Kidney capillary endothelial cell (primary cell): ENCODE data around the gene IKZF4.
"Not testable (repeated sequence)": the region's sequence is repeated elsewhere in the genome, so short reads cannot be mapped to it uniquely, and the experiment has no call there.

ENCODE experiments used
- DNase-seq: peaks from one replicate; pipeline ENCODE4 v3.0.0-alpha.2; 2018; ENCODE audit warnings: low spot score

IKZF4 gene

DNA sequence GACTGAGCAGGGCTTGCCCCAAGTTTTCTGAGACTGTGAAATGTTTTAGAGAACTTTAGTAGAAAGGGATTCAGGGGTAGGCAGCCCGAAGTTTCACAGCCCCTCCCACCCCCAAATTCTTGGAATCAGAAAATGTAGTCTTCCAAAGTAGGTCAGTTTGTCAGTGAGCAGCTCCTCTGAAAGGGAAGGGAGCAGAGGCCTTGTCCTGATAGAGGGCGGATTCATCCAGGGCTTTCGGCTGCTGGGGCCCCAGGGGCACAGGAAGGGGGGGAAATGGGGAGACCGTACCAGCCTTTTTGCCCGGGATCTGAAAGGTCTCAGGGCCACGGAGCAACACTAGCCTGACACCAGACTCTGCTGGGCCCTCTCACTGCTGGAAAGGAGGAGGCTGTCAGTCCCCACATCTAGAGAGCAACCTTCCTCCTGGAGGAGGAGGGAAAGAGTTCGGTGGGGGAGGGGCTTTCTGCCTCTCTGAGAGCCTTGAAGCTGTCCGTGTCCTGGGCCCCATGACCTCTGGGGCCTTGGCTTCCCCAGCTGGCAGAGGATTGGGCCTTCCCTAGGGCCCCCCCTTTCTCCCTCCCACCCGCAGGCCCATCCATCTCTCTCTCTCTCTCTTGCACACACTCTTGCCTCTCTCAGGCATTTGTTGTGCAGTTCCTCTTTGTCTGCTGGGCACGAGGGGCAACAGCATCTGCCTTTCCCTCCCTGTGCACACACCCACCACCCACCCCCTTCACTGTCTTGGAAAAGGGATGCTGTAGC lies at the start of gene IKZF4:
Gene IKZF4 (plus strand): TSS at position 621 of the 762 bp plus-strand sequence. CDS start 451 bp downstream, outside the sequence.
- no peak for DNase-seq

DNA sequence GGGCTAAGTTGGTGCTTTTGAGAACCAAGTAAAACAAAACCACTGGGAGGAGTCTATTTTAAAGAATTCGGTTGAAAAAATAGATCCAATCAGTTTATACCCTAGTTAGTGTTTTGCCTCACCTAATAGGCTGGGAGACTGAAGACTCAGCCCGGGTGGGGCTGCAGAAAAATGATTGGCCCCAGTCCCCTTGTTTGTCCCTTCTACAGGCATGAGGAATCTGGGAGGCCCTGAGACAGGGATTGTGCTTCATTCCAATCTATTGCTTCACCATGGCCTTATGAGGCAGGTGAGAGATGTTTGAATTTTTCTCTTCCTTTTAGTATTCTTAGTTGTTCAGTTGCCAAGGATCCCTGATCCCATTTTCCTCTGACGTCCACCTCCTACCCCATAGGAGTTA lies 48.8 kb upstream of the IKZF4 start:
- no peak for DNase-seq

GRCh38 chr12:55972456-55972855 lies 48.4 kb upstream of the IKZF4 start:
- no peak for DNase-seq

GRCh38 chr12:55972911-55973598 lies 47.8 kb upstream of the IKZF4 start:
- no peak for DNase-seq

- DNase-seq = peak; percentile 100
These were observed 47.1 kb upstream of the IKZF4 start, which contains the start of gene RAB5B for GRCh38 chr12:55973599-55974307. Gene RAB5B (plus strand): TSS chr12:55974078. CDS start chr12:55986961, 12,883 bp downstream.

DNA sequence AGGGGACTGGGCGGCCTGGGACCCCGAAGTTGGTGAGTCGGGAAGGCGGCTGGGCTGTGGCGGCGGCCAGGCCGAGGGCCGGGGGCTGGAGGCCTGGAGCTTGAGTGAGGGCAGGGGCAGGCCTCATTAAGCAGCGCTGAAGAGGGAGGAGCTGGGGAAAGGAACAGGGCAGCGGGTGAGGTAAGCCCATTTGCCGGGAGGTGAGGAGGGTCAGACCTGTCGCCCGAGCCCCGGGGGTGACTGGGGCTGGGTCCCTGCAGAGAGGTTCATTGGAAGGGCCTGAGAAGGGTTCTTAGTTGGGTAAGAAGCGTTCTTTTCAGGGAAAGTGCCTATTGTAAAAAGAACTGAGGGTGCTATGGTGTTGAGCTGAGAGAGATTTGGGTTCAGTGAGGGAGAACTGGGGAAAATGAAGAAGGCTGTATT lies 46.5 kb upstream of the IKZF4 start:
- no peak for DNase-seq

DNA sequence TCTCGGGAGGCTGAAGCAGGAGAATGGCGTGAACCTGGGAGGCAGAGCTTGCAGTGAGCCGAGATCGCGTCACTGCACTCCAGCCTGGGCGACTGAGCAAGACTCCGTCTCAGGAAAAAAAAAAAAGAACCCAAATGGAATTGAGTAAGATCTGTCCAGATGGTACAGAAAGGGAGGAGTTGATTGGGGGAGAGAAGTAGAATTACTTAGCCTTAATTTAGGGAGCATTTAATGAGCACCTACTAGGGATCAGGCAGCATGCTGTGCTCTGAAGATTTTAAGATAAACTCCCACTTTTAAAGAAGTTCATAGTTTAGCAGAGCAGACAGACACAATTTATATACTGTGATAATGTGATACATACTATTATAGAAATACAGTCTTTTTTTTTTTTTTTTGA lies 42.5 kb upstream of the IKZF4 start:
- DNase-seq = no peak

DNA sequence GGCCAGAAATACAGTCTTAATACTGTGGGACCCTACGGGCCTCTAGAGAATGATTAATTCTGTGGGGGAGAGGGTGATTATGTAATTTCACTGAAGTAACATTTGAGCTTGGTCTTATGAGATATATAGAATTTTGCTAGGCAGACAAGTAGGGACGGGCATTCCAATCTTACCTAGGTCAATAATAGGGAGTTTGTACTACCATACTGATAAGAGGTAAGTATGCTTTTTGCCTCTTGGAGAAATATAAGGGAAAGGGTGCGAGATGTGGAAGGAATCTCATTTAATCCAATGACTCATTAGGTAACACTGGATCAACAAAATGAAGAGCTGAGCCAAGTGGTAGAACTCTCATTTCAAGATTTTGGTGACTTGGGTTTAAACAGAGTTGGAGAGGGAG lies 41.8 kb upstream of the IKZF4 start:
- DNase-seq = no peak

DNA sequence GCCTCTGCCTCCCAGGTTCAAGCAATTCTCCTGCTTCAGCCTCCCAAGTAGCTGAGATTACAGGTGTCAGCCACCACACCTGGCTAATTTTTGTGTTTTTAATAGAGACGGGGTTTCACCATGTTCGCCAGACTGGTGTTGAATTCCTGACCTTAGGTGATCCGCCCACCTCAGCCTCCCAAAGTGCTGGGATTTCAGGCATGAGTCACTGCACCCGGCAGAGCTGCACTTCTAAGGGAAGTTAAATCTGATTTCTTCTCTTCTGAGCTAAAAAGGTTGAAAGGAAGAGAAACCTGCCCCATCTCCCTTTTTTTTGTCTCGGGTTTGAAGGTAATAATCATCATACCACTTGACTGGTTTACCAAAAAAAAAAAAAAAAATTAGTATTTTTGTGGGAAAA lies 39.0 kb upstream of the IKZF4 start:
- not testable (repeated sequence) for DNase-seq

DNA sequence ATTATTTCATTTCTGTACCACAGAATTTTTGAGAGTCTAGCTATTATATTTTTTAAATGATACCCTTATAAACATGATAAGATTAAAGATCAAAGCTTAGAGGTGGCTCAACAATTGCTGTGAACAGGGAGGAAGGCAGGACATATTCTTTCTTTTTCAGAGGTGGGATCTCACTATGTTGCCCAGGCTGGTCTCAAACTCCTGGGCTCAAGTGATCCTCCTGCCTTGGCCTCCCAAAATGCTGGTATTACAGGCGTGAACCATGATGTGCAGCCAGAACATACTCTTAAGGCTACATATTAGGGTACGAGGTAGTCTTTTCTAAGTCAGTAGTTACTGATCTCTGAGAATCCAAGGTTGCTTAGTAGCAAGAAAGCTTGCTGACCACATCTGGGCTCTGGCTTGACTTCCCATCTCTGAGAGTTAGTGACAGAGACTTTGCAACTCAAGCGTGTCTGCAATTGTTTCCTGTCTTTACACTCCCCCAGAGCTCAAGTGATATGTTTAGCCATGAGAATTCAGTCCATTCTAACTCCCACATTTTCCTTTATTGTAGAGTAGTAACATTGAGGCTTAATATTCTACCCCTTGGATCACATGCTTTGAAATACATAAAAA lies 38.4 kb upstream of the IKZF4 start:
- no peak for DNase-seq

DNA sequence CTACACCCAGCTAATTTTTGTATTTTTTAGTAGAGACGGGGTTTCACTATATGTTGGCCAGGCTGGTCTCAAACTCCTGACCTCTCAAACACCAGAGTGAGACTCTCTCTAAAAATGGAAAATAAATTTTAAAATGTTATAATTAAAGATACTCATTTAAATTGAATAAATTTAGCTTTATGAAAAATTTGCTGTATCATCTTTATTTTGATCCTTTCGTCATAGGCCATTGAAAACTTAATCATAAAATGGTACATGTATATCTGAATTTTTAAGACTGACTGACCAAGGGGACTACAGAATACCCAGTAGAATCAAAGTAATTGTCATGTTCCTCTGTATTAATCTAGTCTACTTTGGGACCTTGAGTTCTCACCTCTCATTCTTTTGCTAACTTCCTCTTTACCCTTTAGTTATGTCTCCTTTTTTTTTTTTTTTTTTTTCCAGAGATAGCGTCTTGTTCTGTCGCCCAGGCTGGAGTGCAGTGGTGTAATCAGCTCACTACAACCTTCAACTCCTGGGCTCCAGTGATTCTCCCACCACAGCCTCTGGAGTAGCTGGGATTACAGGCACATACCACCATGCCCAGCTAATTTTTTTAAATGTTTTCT lies 37.5 kb upstream of the IKZF4 start:
- DNase-seq = no peak

GRCh38 chr12:55984861-55985260 lies 36.0 kb upstream of the IKZF4 start:
- DNase-seq = no peak

- DNase-seq = no peak
These were observed 35.5 kb upstream of the IKZF4 start for GRCh38 chr12:55985341-55985740.

- DNase-seq = not testable (repeated sequence)
These were observed 34.9 kb upstream of the IKZF4 start for GRCh38 chr12:55985976-55986375.

DNA sequence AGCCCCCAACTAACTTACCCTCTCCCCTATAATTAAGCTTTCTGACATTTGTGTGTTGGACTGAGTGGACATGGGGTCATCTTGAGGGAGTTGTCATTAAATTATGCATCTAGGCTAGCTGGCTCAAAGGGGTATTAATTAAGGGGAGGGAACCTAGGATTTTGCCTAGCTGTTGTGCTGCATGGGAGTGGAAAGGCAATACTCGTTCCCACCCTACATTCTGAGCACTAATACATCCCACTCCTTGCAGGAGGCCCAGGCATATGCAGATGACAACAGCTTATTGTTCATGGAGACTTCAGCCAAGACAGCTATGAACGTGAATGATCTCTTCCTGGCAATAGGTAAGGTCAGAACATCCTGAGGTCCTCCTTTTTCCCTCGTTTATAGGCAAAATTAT lies 29.7 kb upstream of the IKZF4 start:
- no peak for DNase-seq

- no peak for DNase-seq
These were observed 27.5 kb upstream of the IKZF4 start for GRCh38 chr12:55993230-55993853.

GRCh38 chr12:55995366-55995765 lies 25.5 kb upstream of the IKZF4 start:
- DNase-seq = no peak

DNA sequence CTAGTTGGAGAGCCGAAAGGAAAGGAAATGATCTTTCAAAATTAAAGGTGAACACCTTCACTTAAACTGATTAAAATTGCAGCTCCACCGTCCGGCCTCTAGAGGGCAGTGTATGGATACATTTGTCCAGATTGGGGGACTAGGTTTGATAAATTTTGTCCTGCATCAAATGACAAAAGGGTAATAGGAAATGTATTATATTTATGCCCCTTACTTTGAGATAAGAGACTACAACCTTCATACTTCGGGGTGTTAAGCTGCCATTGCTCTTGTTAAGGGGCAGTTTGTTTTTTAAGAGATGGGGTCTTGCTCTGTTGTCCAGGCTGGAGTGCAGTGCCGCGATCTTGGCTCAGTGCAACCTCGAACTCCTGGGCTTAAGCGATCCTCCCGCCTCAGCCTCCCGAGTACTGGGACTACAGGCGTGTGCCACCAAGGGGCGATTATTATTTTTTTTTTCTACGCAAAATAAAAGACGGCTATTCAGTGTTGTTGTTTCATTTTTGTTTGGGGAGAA lies 24.6 kb upstream of the IKZF4 start:
- peak; percentile 71 for DNase-seq

GRCh38 chr12:55996715-55997534 lies 23.9 kb upstream of the IKZF4 start, which contains the start of gene SUOX:
Gene SUOX (plus strand): TSS chr12:55997276. CDS start chr12:56002222, 4,946 bp downstream.
- peak; percentile 98 for DNase-seq

GRCh38 chr12:55997535-55997859 lies 23.3 kb upstream of the IKZF4 start:
- no peak for DNase-seq
